Frontal cortex (tissue), 4 donors: ENCODE data around the gene NEURL1. TPM values are rescaled to one million over a fixed set of nuclear protein-coding genes. Genes with fewer than 3 reads are reported as not detected.

Experiments
- DNase-seq, 2 donors: peaks; one replicate each; pipeline ENCODE4 v3.0.0; 2012; ENCODE audit warnings: low spot score in 2 of 2
- FAIRE-seq: peaks from 2 replicates; lab custom pipeline; 2012; peaks lifted over from hg19 to GRCh38; lab: Jason Lieb, UNC
- total RNA-seq: library from RNA; depleted of rRNA; stranded (reverse); fragments of >200 nt; gene quantifications from one replicate; pipeline ENCODE4 v1.2.3, GENCODE V29; 2014
- donor health status: control.
- donor health status: control.
- donor health status: control.

The NEURL1 gene
- total RNA-seq, 1 donor from 2014 or later: 25.7 TPM

- peak in 1 of 2 donors; percentile 45 for DNase-seq
- FAIRE-seq: no peak
These were observed 49.5 kb downstream of the NEURL1 start for GRCh38 chr10:103542764-103543616.

- FAIRE-seq: no peak
- no peak for DNase-seq
These were observed 50.4 kb downstream of the NEURL1 start for GRCh38 chr10:103543617-103544525.

GRCh38 chr10:103544657-103545310 lies 51.3 kb downstream of the NEURL1 start:
- FAIRE-seq (no peak), DNase-seq (no peak)

- FAIRE-seq: no peak
- DNase-seq: no peak
These were observed 51.9 kb downstream of the NEURL1 start for GRCh38 chr10:103545366-103545765.

GRCh38 chr10:103545771-103546281 lies 52.3 kb downstream of the NEURL1 start:
- FAIRE-seq: no peak
- no peak for DNase-seq

GRCh38 chr10:103546401-103546800 lies 52.9 kb downstream of the NEURL1 start:
- FAIRE-seq: no peak
- no peak for DNase-seq

- FAIRE-seq (no peak), DNase-seq (no peak)
These were observed 54.0 kb downstream of the NEURL1 start for GRCh38 chr10:103547391-103547946.

- FAIRE-seq: no peak
- DNase-seq: no peak
These were observed 54.5 kb downstream of the NEURL1 start for GRCh38 chr10:103548006-103548405.

GRCh38 chr10:103548581-103549348 lies 55.3 kb downstream of the NEURL1 start:
- FAIRE-seq (no peak), DNase-seq (no peak)

GRCh38 chr10:103549349-103549685 lies 55.8 kb downstream of the NEURL1 start:
- FAIRE-seq (no peak), DNase-seq (no peak)

GRCh38 chr10:103550229-103550628 lies 56.7 kb downstream of the NEURL1 start:
- no peak for DNase-seq
- FAIRE-seq: no peak

- FAIRE-seq (no peak), DNase-seq (no peak)
These were observed 58.4 kb downstream of the NEURL1 start for GRCh38 chr10:103551619-103552602.

- FAIRE-seq: no peak
- no peak for DNase-seq
These were observed 59.6 kb downstream of the NEURL1 start for GRCh38 chr10:103552856-103553742.

- DNase-seq: no peak
- no peak for FAIRE-seq
These were observed 60.4 kb downstream of the NEURL1 start for GRCh38 chr10:103553743-103554487.

GRCh38 chr10:103554488-103555324 lies 61.2 kb downstream of the NEURL1 start:
- DNase-seq (peak; percentile 55 to 75), FAIRE-seq (no peak)

GRCh38 chr10:103555325-103555649 lies 61.8 kb downstream of the NEURL1 start:
- FAIRE-seq: no peak

More at GRCh38 chr10:103555325-103555649, 61.8 kb downstream of the NEURL1 start:
- DNase-seq: no peak
